MCF 10A (cell line): ENCODE data around the gene TMEM52B. TPM values are rescaled to one million over a fixed set of nuclear protein-coding genes. Genes with fewer than 3 reads are reported as not detected.
"Not testable (repeated sequence)": the region's sequence is repeated elsewhere in the genome, so short reads cannot be mapped to it uniquely, and the experiment has no call there.

Experiments used
- BruUV-seq: library from RNA; stranded (reverse); fragments of 400-500 nt; replicated peaks from 2 replicates; lab custom pipeline; 2021; lab: Mats Ljungman, UMichigan
- CTCF ChIA-PET: fragments of 300-600 bp; sonication (Branson Sonifier 250); formaldehyde crosslinking; extraction: SDS; loops from one replicate; lab custom pipeline; 2021; ENCODE audit warnings: antibody characterized with exemption, inconsistent platforms; lab: Yijun Ruan, JAX
- POLR2A ChIA-PET: fragments of 300-600, 350-650 bp; sonication (Branson Sonifier 250); formaldehyde crosslinking; extraction: SDS; loops from one replicate; lab custom pipeline; 2020; ENCODE audit warnings: antibody characterized with exemption, inconsistent platforms; lab: Yijun Ruan, JAX
- DNase-seq: peaks from one replicate; pipeline ENCODE4 v3.0.0-alpha.2; 2018; ENCODE audit not compliant: unreplicated experiment
- H3K27ac Mint-ChIP-seq: one replicate; pipeline ENCODE4 v1.8.0; 2022; ENCODE audit warnings: mild to moderate bottlenecking, low read depth, mixed read lengths; ENCODE audit not compliant: unreplicated experiment
- H3K27me3 Mint-ChIP-seq: one replicate; pipeline ENCODE4 v1.8.0; 2022; ENCODE audit warnings: mixed read lengths; ENCODE audit not compliant: insufficient read depth, unreplicated experiment
- H3K36me3 Mint-ChIP-seq: one replicate; pipeline ENCODE4 v1.8.0; 2022; ENCODE audit warnings: mild to moderate bottlenecking, moderate library complexity, mixed read lengths; ENCODE audit not compliant: insufficient read depth, unreplicated experiment
- H3K4me1 Mint-ChIP-seq: one replicate; pipeline ENCODE4 v1.8.0; 2022; ENCODE audit warnings: mixed read lengths; ENCODE audit not compliant: insufficient read depth, unreplicated experiment
- H3K4me3 Mint-ChIP-seq: one replicate; pipeline ENCODE4 v1.8.0; 2022; ENCODE audit warnings: mild to moderate bottlenecking, moderate library complexity, mixed read lengths; ENCODE audit not compliant: unreplicated experiment
- H3K9me3 Mint-ChIP-seq: one replicate; pipeline ENCODE4 v1.8.0; 2022; ENCODE audit warnings: mixed read lengths; ENCODE audit not compliant: unreplicated experiment
- intact Hi-C: fragments of 100-400 bp; cut with micrococcal nuclease; formaldehyde crosslinking; loops from 2 replicates; pipeline ENCODE4 v1.14.1; 2022
- total RNA-seq: library from RNA; stranded (reverse); gene quantifications from 2 replicates; pipeline ENCODE4 v1.2.3, GENCODE V29; 2022
- TF ChIP-seq, protein P1 (sequence below): fragments of 200-600 bp; IDR thresholded peaks from one replicate; pipeline ENCODE4 v1.8.0; 2022; ENCODE audit warnings: antibody characterized with exemption, mild to moderate bottlenecking; ENCODE audit not compliant: unreplicated experiment

The TMEM52B gene
- total RNA-seq, 1 experiment from 2014 or later = not detected

DNA sequence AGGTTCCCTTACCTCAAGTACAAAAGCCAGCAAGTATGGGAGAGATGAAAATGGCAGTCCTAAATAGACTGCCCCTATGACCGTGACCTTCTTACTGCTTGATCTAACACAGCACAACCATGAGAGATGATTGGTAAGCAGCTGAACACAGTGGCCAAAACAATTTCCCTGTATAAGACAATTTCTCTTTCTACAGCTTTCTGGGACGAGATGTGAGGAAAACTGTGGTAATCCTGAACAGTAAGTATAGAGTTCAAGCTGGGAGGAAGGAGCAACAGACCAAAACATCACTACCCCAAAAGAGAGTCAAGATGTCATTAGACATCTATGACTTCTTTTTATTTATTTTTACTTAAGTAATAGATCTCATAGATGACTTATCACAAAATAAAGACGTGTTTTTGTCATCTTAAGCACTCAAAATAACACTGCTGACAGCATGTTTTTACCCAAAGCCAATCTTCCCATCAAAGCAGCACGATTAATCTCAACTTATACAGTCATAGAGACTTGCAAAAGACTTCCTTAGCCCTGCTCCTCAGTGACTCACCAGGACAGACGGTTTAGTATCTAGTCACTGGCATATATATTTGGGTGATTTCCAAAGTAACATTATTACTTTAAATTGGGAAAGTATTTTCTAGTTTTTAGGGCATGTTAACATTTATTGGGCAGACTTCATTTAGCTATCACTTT, 3.7 kb downstream of the TMEM52B start:
- BruUV-seq = no TSS peak
- intact Hi-C loops = no loop called here
- peak; percentile 85 for DNase-seq
- Mint-ChIP-seq H3K4me1 (peaks cover 15% of the 10 kb centered on the region), H3K4me3 (no peak overlapping the region), H3K9me3 (no peaks in the 10 kb centered on the region), H3K27me3 (no peaks in the 10 kb centered on the region), H3K27ac (no peak overlapping the region), H3K36me3 (no peaks in the 10 kb centered on the region)
- CTCF ChIA-PET = interaction anchor here (1.1 to 11.3 kb wide), 3 partner anchors 9 to 474 kb away, joined by 3 to 255 read pairs (median 4); no protein-coding TSS in a partner anchor
- TF ChIP-seq, protein P1, sequence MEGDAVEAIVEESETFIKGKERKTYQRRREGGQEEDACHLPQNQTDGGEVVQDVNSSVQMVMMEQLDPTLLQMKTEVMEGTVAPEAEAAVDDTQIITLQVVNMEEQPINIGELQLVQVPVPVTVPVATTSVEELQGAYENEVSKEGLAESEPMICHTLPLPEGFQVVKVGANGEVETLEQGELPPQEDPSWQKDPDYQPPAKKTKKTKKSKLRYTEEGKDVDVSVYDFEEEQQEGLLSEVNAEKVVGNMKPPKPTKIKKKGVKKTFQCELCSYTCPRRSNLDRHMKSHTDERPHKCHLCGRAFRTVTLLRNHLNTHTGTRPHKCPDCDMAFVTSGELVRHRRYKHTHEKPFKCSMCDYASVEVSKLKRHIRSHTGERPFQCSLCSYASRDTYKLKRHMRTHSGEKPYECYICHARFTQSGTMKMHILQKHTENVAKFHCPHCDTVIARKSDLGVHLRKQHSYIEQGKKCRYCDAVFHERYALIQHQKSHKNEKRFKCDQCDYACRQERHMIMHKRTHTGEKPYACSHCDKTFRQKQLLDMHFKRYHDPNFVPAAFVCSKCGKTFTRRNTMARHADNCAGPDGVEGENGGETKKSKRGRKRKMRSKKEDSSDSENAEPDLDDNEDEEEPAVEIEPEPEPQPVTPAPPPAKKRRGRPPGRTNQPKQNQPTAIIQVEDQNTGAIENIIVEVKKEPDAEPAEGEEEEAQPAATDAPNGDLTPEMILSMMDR = no peak
- POLR2A ChIA-PET = interaction anchor here (0.6 to 2.6 kb wide), 8 partner anchors 9 to 50 kb away, joined by 3 to 10 read pairs (median 4); partner anchors contain the start of gene OLR1

GRCh38 chr12:10184261-10184843, 5.5 kb downstream of the TMEM52B start:
- Mint-ChIP-seq H3K36me3 (no peaks in the 10 kb centered on the region), H3K27me3 (no peaks in the 10 kb centered on the region), H3K4me3 (no peak overlapping the region), H3K9me3 (no peaks in the 10 kb centered on the region), H3K4me1 (peaks cover 15% of the 10 kb centered on the region), H3K27ac (no peak overlapping the region)
- DNase-seq = peak; percentile 34
- intact Hi-C loops = no loop called here
- TF ChIP-seq, protein P1 = no peak
- CTCF ChIA-PET = interaction anchor here (0.6 to 11.3 kb wide), 4 partner anchors 10 to 534 kb away, joined by 3 to 255 read pairs (median 3); no protein-coding TSS in a partner anchor
- no TSS peak for BruUV-seq
- POLR2A ChIA-PET = no interaction called here

DNA sequence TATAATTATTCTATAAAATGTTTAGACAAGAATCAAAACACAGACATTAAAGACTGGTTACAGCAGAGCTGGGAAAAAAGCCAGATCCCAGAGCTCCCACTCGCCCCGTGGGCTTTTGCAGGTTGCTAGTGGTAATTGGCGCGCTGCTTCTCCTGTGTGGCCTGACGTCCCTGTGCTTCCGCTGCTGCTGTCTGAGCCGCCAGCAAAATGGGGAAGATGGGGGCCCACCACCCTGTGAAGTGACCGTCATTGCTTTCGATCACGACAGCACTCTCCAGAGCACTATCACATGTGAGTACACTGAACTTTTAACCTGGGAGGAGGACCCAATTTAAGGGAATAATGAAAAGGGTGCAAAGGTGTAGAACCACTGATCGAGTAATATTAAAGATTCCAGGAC, 7.5 kb downstream of the TMEM52B start:
- Mint-ChIP-seq H3K27ac (no peak overlapping the region), H3K4me1 (peaks cover 16% of the 10 kb centered on the region)

GRCh38 chr12:10186958-10187357, 8.1 kb downstream of the TMEM52B start:
- BruUV-seq, H3K9me3 Mint-ChIP-seq, H3K36me3 Mint-ChIP-seq, H3K4me3 Mint-ChIP-seq, H3K27ac Mint-ChIP-seq, DNase-seq, intact Hi-C loops, H3K27me3 Mint-ChIP-seq: not testable (repeated sequence)
- ChIA-PET CTCF (interaction anchor here (11.3 kb wide), 1 partner anchor 30 kb away, joined by 255 read pairs; no protein-coding TSS in a partner anchor), POLR2A (interaction anchor here (0.6 kb wide), 1 partner anchor 16 kb away, joined by 3 read pairs; no protein-coding TSS in a partner anchor)
- peaks cover 20% of the 10 kb centered on the region for H3K4me1 Mint-ChIP-seq

More for the DNA sequence above, 7.5 kb downstream of the TMEM52B start:
- Mint-ChIP-seq H3K9me3 (no peaks in the 10 kb centered on the region), H3K36me3 (no peaks in the 10 kb centered on the region), H3K4me3 (no peak overlapping the region), H3K27me3 (no peaks in the 10 kb centered on the region)
- intact Hi-C loops = no loop called here
- ChIA-PET POLR2A (no interaction called here), CTCF (interaction anchor here (0.7 to 11.3 kb wide), 2 partner anchors 30 to 50 kb away, joined by 5 to 255 read pairs; no protein-coding TSS in a partner anchor)
- BruUV-seq = no TSS peak
- DNase-seq = no peak
- TF ChIP-seq, protein P1 = no peak
